Fibroblast of lung (primary cell): ENCODE data around the gene TMA7B.

Source experiments
- CTCF ChIP-seq, 2 donors: IDR thresholded peaks in 1 of 2; conservative IDR thresholded peaks in 1 of 2; 1 replicate in 1 of 2; 2 replicates in 1 of 2; pipeline ENCODE4 v1.5.1; 2011 to 2012; ENCODE audit warnings: low read length in 2 of 2, control low read depth in 1 of 2, inconsistent platforms in 1 of 2, low read depth in 1 of 2, mild to moderate bottlenecking in 1 of 2
- EZH2 ChIP-seq: IDR thresholded peaks from 2 replicates; pipeline ENCODE4 v1.5.1; 2012; ENCODE audit warnings: low read length, control low read depth, mild to moderate bottlenecking; ENCODE audit errors: missing control alignments

GRCh38 chr22:39994566-39995392 is 34.6 kb downstream of the TMA7B start, which contains the start of gene FAM83F:
- TF ChIP-seq EZH2 (no peak), CTCF (conservative IDR thresholded peaks at IDR 0.05 in 1 of 2, IDR thresholded peaks at IDR 0.05 in 1 of 2; ENCODE audit: low read depth in 1 of 2, low read length in 2 of 2) (no peak)
